ENCODE measurements around the gene MAB21L1.

- TF ChIP-seq CTCF (IDR thresholded peaks at IDR 0.05; ENCODE audit: low read length) (no peak), EZH2 (optimal IDR thresholded peaks at IDR 0.05; ENCODE audit: low read depth, low read length) (no peak)
These were observed 2.6 kb upstream of the MAB21L1 start for GRCh38 chr13:35479038-35479492.

All from MM.1S (cell line).